HepG2 (cell line): Measurements from ENCODE around the gene NTN4.

ENCODE experiments used
- CERS6 ChIP-seq: sonication (generic); formaldehyde crosslinking; IDR thresholded peaks from 2 replicates; pipeline ENCODE4 v1.5.0; 2020; ENCODE audit warnings: missing genetic modification reagents
- KAT7 ChIP-seq: IDR thresholded peaks from 2 replicates; pipeline ENCODE4 v1.6.1; 2018; ENCODE audit warnings: borderline replicate concordance, missing compliant biosample characterization
- KDM1A ChIP-seq: IDR thresholded peaks from 2 replicates; pipeline ENCODE4 v1.6.1; 2016; ENCODE audit warnings: missing compliant biosample characterization
- RFX1 ChIP-seq: fragments of 450-650 bp; IDR thresholded peaks from 2 replicates; pipeline ENCODE4 v1.6.1; 2017
- ZNF207 ChIP-seq: fragments of 450-650 bp; IDR thresholded peaks from 2 replicates; pipeline ENCODE4 v1.6.1; 2016; ENCODE audit warnings: antibody characterized with exemption, borderline replicate concordance
- TF ChIP-seq, protein P1 (sequence below): conservative IDR thresholded peaks from 2 replicates; pipeline ENCODE4 v1.6.1; 2018; ENCODE audit warnings: missing genetic modification reagents
- TF ChIP-seq, protein P2 (sequence below): IDR thresholded peaks from 2 replicates; pipeline ENCODE4 v1.6.1; 2016; ENCODE audit warnings: low read depth

GRCh38 chr12:95739561-95740313, 50.8 kb downstream of the NTN4 start:
- TF ChIP-seq ZNF207: no peak
- no peak for TF ChIP-seq KDM1A
- TF ChIP-seq, protein P1, sequence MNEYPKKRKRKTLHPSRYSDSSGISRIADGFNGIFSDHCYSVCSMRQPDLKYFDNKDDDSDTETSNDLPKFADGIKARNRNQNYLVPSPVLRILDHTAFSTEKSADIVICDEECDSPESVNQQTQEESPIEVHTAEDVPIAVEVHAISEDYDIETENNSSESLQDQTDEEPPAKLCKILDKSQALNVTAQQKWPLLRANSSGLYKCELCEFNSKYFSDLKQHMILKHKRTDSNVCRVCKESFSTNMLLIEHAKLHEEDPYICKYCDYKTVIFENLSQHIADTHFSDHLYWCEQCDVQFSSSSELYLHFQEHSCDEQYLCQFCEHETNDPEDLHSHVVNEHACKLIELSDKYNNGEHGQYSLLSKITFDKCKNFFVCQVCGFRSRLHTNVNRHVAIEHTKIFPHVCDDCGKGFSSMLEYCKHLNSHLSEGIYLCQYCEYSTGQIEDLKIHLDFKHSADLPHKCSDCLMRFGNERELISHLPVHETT (CRISPR knock-in tag): no peak
- no peak for TF ChIP-seq CERS6 (CRISPR knock-in tag)
- TF ChIP-seq, protein P2, sequence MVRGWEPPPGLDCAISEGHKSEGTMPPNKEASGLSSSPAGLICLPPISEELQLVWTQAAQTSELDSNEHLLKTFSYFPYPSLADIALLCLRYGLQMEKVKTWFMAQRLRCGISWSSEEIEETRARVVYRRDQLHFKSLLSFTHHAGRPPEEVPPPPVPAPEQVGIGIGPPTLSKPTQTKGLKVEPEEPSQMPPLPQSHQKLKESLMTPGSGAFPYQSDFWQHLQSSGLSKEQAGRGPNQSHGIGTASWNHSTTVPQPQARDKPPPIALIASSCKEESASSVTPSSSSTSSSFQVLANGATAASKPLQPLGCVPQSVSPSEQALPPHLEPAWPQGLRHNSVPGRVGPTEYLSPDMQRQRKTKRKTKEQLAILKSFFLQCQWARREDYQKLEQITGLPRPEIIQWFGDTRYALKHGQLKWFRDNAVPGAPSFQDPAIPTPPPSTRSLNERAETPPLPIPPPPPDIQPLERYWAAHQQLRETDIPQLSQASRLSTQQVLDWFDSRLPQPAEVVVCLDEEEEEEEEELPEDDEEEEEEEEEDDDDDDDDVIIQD: no peak
- no peak for TF ChIP-seq KAT7 (CRISPR knock-in tag)
- no peak for TF ChIP-seq RFX1
